IPS-11a (cell line): ENCODE results near the gene PTPN14.

Source experiments
- H3K4me3 ChIP-seq: one replicate; pipeline ENCODE4 v1.5.1; 2013; ENCODE audit warnings: low read depth, low read length, control low read depth

Gene PTPN14

DNA sequence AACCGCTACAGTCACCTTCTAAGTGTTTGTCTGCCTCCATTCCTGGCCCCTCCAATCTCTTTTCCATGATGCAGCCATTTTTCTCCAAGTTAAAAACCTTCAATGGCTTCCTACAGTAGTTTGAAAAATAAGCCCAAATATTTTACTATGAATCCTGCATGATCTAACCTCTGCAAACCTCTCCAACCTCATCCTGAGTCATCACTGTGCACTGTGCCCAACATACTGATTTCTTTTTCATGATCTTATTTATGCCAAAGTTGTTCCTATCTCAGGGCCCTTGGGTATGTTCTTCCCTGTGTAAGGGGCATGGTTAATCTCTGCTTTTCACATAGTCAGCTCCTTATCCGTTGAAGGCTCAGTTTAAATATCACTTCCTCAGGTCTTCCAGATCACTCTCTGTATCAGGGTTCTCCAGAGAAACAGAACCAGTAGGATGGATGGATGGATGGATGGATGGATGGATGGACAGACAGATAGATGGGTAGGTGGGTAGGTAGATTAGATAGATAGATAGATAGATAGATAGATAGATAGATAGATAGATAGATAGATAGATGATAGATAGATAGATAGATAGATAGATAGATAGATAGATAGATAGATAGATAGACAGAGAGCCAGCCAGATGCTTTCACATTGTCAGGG lies 18.1 kb upstream of the PTPN14 start:
- no peak overlapping the region for H3K4me3 ChIP-seq

DNA sequence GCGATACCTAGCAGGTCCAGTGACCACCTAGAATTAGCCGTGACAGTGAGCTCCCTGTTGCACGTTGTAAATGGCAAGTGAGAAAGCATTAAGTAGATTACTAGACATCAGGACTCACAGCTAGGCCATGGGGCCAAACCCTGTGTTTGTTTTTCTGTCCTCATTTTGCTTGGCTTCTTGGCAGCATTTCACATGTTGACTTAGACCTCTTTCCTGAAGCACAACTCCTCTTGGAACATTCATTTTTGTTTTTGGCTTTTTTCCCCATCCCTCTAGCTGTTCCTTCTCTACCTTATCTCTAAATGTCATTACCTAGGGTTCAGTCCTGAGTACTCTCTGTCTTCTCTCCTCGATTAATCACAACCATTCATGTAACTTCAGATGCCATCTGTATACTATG lies 16.9 kb upstream of the PTPN14 start:
- H3K4me3 ChIP-seq: no peak overlapping the region

DNA sequence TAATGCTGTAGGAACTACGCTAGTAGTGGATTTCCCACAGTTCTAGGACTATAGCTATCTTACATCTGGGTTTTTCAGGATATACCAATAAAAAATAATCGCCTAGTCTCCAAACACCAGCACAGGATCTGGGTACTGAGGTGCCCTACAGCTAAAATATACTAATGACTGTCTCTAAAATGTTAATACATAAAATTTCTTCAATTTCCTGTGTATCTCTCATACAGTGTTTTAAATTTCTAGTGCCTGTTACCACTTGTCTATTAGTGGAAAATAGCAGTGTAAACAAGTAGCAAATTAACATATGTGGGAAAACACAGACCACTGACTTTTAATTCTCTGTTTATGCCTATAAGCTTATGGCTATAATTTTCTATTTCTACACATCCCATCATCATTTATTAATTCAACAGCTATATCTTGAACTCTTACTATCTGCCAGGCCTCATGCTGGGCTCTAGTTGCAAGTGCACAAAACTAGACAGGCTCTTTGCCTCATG lies 16.1 kb upstream of the PTPN14 start:
- H3K4me3 ChIP-seq: no peak overlapping the region

DNA sequence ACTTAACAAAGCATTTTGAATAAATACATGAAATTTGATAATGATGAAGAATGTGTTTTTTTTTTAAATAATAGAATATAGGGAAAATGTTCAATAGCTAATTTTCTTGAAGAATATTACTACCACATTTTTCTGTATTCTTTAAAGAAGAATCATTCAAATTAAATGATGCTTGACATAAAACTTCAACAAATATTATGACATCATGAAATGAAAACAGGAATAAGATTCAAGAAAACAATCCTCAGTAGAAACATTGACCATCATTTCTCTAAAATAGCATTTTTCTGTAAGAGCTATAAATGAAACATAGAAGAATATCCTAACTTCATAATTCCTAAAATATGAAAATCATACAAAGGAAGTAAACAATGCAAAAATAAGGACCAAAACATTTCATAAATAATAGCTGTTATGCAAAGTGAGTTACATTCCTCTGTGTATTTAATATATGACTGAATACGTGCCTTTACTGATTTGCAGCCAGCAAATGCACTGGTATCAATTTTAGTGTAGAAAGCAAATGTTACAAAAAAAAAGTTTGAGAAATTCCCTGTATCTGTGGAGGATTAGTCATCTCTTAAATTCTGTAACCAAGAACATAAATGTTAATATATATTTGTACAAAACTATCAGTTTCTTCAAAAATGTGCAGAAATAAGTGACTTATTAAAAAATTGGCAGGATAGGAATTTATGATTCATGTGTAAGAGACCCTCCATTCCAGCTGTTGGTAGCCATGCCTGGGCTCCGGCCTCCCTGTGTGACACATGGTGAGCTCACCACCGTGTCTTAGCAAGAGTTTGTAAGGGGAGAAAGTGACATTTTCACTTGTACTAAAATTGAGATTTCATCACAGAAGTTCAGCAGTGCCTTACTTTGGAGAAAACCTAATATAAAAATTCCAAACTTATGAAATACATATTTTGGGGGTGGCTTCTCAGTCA lies 15.0 kb upstream of the PTPN14 start:
- no peak overlapping the region for H3K4me3 ChIP-seq

DNA sequence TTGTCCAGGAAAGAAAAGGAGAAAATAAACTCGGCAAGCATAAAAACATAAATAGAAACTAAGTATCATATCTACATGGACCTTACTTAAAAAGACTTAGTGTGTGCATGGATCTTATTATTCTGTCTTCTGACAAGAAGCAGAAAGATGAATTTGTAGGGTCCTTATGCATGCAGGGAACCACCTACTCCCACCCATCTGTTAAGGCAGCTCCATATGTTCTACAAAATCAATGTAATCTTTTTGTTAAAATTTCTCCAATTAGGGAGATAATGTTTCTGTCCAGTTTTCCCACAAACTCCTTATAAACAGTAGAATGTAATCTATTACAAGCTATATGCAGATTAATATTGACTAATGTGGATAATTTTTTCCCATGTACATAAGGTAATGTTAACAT lies 13.9 kb upstream of the PTPN14 start:
- no peak overlapping the region for H3K4me3 ChIP-seq

DNA sequence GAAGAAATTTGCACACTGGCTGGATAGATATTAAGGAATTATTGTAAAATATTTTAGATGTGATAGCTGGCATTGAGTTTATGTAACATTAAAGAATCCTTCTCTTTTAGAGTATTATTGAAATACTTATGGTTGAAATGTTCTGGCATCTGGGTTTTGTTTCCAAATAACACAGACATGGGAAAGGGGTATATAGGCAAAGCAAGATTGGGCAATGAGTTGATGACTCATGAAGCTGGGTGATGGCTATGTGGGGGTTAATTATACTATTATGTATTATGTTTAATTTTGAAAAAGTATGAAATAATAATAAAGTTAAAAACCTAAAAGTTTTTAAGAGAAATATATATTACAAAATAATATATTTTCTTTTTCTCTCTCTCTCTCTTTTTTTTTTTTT lies 12.5 kb upstream of the PTPN14 start:
- no peak overlapping the region for H3K4me3 ChIP-seq

DNA sequence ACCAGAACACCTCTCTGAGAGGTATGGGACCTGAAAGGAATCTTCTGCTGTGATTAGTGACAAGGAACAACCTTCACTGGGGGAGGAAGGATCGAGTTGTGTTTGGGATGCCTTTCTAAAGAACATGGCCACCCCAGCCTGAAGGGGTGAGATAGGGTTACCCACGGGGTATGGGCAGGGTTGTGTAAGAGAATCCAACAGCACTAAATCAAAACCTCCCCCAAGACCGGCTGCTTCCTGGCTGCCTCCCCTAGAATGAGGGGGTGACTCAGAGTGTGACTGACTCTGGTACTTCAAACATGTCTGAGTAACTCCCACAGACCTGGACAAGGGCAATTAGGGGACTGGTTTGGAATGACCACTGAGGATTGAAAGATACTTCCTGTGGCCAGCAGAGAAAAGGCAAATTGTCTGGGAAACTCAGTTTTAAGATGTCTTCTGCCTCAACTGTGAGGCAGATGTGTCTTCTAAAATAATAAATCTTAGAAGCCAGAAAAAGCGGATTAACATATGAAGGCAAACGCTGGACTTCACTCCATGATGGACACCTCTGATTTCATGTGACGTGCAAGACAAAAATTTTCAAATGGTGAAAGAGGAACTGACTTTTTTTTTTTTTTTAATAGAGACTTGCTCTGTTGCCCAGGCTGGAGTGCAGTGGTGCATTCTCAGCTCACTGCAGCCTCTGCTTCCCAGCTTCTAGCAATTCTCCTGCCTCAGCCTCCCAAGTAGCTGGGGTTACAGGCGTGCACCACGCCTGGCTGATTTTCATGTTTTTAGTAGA lies 6.7 kb upstream of the PTPN14 start:
- H3K4me3 ChIP-seq: no peak overlapping the region

DNA sequence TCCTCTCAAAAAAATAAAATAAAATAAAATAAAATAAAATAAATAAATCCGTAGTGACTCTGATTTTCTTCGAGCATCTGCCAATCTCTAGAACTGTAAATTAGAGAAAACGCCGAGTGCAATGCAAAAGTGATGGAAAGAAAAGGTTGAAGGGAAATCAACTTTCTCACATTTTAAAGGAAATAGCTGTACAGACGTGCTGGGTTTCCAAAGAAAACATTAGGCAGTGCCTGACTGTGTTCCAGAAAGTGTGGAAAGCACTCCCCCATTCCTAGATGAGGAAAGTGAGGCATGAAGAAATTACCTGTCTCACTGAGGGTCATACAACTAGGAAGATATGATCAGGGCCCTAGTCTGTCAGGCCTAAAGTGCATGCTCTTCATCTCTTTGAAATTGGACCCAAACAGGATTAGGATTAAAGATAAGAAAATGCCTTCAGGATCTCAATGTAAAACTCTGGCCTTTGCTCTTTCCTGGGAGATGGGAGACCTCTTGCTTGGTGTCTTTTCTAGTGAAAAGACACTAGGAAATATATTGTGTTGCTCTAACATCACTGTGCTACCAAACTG lies 1.8 kb upstream of the PTPN14 start:
- H3K4me3 ChIP-seq: no peak overlapping the region

DNA sequence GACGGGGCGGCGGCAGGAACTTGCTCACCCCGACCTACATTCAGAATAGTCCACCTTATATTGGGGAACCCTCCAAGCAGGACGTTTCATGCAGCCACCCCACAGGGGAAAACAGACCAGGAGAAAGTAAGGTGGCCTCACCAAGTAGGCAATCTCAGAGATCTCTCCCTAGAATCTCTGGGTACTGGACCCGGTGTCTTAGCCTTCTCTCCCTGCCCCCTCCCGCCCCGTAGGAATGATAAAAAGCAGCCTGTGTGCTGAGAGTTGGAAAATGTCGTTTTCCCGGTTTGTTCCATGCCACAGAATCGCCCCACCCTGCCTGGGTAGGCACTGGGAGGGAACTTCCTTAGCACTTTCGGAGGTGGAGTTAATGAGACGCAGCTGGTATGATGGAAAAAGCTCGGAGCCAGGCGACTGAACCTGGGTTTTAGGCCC lies 789 bp upstream of the PTPN14 start:
- H3K4me3 ChIP-seq: peak overlapping the region; percentile 76

DNA sequence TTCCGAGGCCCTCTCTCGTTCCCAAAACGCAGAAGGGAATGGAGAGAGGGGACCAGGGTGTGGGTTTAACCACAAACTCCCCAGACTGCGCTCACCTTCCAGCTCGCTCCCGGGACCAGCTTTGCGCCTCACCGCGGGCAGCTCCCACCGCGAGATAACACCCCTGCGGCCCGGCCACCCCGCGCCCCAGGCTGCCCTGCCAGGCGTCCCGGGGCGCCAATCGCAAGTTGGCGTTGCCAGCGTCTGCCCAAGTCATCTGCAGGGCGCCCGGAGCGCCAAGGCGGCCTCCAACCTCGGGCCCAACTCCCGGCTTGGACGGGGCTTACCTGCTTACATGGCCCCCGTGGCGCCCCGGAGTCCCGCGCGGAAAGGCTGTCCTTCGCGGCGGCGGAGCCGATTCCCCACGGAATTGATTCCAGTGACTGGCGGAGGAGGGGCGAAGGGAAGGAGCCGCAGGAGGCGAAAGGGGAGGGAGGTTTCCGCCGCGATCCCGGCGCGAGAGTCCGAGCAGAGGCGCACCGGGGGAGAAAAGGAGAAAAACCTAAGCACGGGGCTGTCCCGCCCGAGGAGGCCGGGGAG lies 456 bp downstream of the PTPN14 start:
- H3K4me3 ChIP-seq: peak overlapping the region; percentile 82

DNA sequence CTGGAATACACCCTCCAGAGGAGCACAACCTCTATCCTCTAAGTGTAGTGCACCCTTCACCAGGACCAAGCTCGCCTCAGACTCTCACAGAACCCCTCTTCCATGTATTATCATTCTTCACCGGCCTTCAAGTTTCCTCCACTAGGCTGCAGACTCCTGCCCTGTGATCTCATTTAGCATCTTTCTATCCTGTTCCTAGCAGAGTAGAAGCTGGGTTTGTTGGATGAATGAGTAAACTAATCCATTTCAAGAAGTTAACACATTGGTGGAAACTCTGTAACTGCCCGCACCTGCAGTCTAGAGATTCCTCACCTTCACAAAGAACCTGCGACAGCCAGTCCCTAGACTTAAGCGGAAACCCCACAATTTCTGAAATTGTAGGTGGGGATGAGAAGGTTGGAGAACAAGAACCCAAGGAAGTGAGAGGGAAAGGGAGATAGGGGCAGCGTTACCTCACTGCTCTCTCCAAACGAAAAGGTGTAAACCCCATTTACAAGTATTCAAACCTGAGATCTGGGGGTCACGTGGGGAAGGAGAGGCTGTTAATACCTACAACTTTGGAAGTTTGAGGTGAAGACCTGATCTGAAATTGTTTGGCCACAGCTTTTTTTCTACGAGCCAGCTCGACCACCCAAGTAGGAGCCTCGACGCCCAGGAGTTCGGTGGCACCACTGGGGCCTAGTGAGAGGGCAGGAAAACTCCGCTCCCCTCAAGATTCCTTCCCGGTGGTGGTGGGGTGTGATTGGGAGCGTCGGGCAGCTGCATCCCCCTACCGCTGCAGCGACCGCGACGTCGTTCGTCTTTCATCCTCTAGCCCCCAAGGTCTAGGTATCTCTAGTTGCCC lies 1.2 kb downstream of the PTPN14 start:
- peak overlapping the region; percentile 82 for H3K4me3 ChIP-seq

DNA sequence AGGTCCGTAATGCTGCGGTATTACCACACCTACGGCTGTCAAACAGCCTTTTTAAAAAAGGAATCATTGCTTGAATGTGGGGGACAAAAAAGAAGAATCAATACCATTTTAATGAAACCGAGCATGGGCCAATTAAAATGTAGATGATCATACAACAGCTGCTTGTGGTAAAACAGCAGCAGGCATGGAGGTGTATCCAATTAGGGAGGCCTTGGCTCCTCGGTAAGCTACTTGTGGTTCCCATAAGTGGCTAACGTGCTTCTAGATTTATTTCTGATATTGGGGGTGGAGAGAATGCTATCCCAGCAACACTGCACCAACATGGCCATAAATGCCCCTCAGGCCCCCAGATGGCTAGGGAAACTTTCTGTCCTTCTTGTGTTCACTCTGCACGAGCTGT lies 1.8 kb downstream of the PTPN14 start:
- peak overlapping the region; percentile 82 for H3K4me3 ChIP-seq

DNA sequence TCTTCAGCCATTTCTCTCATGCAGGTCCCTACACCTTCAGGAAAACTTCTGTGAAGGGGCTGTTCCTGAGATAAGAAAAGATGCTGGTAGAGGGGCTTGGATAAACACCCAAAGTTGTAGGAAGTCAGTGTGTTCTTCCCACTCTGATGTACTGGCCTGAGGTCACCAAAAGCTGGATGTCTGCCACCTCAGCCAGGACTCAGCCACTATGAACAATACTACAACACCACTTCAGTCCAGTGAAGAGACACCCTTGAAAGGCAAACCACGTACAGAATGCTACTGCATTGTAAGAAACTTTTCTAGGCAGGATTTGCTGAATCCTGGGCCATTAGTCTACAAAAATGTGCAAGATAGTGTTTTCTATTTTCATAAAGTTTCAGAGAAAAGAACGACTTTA lies 2.4 kb downstream of the PTPN14 start:
- no peak overlapping the region for H3K4me3 ChIP-seq

DNA sequence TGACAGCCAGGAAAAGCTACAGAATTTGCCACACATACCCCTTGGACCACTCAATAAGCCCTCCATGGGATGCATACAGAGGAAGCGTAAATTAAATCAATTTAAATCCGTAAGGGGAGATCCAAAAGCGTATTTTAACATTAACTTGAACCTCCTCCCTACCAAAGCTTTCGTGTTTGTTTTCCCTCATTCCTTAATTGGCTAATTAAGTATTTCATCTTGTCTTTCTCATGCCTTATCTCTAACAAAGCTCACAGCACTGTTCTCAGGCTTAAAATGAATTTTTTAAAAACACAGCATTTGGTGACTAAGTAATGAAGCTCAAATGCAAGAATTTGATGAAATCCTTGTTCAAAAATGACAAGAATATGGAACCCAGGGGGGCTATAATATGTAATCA lies 3.1 kb downstream of the PTPN14 start:
- H3K4me3 ChIP-seq: no peak overlapping the region

DNA sequence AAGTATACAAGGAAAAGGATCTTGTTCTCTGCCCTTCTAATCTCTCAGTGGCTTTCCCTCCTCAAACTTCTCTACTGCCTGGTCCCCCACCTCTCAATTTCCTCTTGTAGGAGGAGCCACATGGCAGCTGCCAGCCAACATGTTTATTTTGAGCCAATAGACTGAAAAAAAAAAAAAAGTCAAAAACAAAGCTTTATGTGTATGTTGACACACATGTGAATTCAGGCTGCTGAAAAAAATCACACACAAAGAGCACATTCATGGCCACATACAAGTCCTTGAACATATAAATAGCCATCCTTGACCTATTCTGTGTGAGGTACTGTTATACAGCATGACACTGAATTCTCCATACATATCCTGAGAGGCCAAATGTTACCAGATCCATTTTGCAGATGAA lies 3.7 kb downstream of the PTPN14 start:
- H3K4me3 ChIP-seq: no peak overlapping the region

DNA sequence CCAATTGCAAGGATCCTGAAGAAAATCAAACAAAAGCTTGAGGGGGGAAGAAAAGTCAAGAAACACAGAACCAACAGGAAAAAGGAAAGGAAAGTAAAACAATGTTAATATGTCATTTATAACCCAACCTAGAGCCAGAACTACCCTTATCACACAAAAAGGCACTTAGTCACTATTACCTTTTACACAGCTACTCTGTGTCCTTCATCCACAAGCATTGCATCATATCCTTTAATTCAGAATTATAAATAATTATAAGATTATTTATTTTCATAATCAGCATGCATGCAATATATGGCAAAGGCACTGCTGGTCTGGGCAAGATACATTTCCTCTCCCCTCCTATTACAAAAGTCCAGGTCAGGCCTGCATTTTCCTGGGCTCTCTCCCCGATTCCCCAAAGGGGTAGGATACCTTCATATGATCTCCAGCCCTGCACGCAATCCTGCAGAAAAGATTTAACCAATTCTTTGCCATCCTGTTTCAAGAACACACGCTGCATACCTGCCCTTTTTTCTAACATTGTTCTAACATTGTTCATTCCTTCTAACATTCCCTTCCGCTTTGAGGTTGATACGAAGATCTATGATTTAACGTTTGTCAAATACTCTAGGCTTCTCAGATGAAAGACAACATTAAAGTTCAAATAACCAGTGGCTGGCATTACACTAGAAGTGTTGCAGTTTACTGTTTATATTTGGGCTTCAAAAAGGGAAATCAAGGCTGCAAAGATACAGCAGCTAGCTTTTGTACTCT lies 4.3 kb downstream of the PTPN14 start:
- no peak overlapping the region for H3K4me3 ChIP-seq

DNA sequence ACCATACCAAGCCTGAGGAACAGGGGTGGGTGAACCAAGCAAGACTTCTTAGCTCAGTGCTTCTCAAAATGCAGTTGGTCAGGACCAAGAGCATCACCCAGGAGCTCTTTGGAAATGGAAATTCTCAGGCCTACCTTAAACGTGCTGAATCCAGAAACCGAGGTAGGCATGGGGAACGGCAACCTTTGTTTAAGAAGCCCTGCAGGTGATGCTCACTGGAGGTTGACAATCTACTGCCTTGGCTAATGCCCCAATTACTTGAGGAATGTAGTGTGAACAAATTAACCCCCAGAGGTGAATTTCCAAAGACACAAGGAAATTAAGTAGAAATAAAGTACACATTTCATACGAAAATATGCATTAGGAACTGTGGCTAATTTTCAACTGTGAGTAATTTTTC lies 5.3 kb downstream of the PTPN14 start:
- no peak overlapping the region for H3K4me3 ChIP-seq

DNA sequence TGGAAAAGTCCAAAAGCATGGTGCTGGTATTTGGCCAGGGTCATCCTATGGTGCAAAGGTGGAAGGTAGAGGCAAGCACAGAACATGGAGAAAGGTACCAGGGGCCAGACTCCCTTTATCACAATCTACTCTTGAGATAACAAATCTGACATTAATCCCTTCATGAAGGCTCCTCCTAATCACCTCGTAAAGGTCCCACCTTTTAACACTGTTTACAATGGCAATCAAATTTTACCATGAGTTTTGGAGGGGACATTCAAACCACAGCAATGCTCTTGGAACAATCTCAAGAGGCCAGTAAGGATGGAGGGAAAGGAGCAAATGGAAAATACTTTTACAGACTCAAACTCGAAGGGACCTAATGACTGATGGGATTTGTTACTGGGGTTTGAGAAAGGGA lies 6.1 kb downstream of the PTPN14 start:
- no peak overlapping the region for H3K4me3 ChIP-seq

DNA sequence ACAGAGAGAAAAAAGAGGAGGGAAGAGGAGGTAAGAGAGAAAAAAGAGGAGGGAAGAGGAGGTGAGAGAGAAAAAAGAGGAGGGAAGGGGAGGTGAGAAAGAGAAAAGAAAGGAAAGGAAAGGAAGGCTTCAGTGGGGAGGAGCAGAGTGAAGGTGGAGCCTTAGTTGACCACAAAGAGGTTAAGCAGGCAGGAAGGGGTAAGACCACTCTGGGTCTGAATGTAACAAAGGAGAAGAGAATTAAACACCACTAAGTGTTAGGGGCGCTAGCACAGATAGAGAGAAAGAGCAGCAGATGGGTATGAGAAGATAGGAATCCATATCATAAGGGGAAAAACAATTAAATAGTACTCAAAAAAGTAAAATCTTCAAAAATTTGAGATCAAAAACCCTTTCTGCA lies 6.6 kb downstream of the PTPN14 start:
- H3K4me3 ChIP-seq: no peak overlapping the region
